Heart right ventricle (tissue), 16 donors: ENCODE data around the gene VIL1. TPM values are rescaled to one million over a fixed set of nuclear protein-coding genes. Genes with fewer than 3 reads are reported as not detected.

ENCODE experiments used
- ATAC-seq, 8 donors: fragments of 200-7000 bp; cut with Tn5 transposase; one replicate each; pipeline ENCODE4 v1.9.1; 2020; ENCODE audit warnings: mild to moderate bottlenecking in 8 of 8, moderate library complexity in 8 of 8, moderate number of reproducible peaks in 1 of 8
- DNase-seq, 2 donors: peaks; one replicate each; pipeline ENCODE4 v3.0.0-alpha.2; 2020
- H3K27ac ChIP-seq, 10 donors: fragments of 200-600 bp; sonication (generic) in 2 of 10; one replicate each; pipeline versions ENCODE4 v1.5.0 to v1.8.0; 2020 to 2022; ENCODE audit warnings: mild to moderate bottlenecking in 3 of 10
- H3K27me3 ChIP-seq, 7 donors: fragments of 200-600 bp; one replicate each; pipeline ENCODE4 v1.8.0; 2021 to 2022; ENCODE audit warnings: mild to moderate bottlenecking in 2 of 7
- H3K36me3 ChIP-seq, 9 donors: fragments of 200-600 bp; sonication (generic) in 1 of 9; one replicate each; pipeline versions ENCODE4 v1.5.0 to v1.8.0; 2020 to 2022; ENCODE audit warnings: mild to moderate bottlenecking in 2 of 9
- H3K4me1 ChIP-seq, 9 donors: fragments of 200-600 bp; sonication (generic) in 1 of 9; one replicate each; pipeline versions ENCODE4 v1.5.0 to v1.8.0; 2020 to 2022; ENCODE audit warnings: mild to moderate bottlenecking in 4 of 9
- H3K4me3 ChIP-seq, 10 donors: fragments of 200-600 bp; sonication (generic) in 2 of 10; one replicate each; pipeline versions ENCODE4 v1.5.0 to v1.8.0; 2020 to 2022; ENCODE audit warnings: mild to moderate bottlenecking in 7 of 10, moderate library complexity in 2 of 10
- H3K9me3 ChIP-seq, 11 donors: fragments of 200-600 bp in 10 of 11; sonication (generic) in 2 of 11; one replicate each; pipeline versions ENCODE4 v1.5.0 to v1.8.0; 2013 to 2022; ENCODE audit warnings: mild to moderate bottlenecking in 2 of 11, control low read depth in 1 of 11, moderate library complexity in 1 of 11
- CTCF ChIP-seq, 9 donors: fragments of 200-600 bp; sonication (generic) in 2 of 9; IDR thresholded peaks; one replicate each; pipeline versions ENCODE4 v1.5.0 to v1.8.0; 2021 to 2022; ENCODE audit warnings: antibody characterized with exemption in 9 of 9, mild to moderate bottlenecking in 5 of 9, moderate library complexity in 1 of 9
- WGBS, 2 donors: extraction: QIAGEN DNeasy Blood & Tissue Kit; methylation state at CpG; one replicate each; pipeline ENCODE4 v1.1.7; 2013; ENCODE audit warnings: inconsistent platforms in 1 of 2; 5-methylcytosine and 5-hydroxymethylcytosine counted together
- intact Hi-C, 10 donors: fragments of 100-400 bp; cut with DNase I; formaldehyde crosslinking; loops; one replicate each; pipeline versions ENCODE4 v1.11.1 to v1.14.2; 2022
- polyA plus RNA-seq, 2 donors: library from polyadenylated mRNA; stranded (reverse); fragments of 200-250 nt; gene quantifications; one replicate each; pipeline ENCODE4 v1.2.3, GENCODE V29; 2013
- total RNA-seq, 10 donors: library from RNA; stranded (reverse); fragmentation: NEBNext Ultra II Directional in 3 of 10; extraction: Animal tissue kit (Norgen Biotek cat#: 25700) in 3 of 10; gene quantifications; one replicate each; pipeline versions ENCODE4 v1.2.1 to v1.2.4, GENCODE V29; 2021 to 2023
- donor health status: Arrhythmogenic right ventricular cardiomyopathy.
- donor health status: ischemic (EF 13 %, LVEDD 7.1; RV severe dilation, severe dysfunction).
- donor health status: healthy with polysubstance abuse.
- donor health status: DM: no; HTN: yes; CAD: no.
- donor health status: DM: no; HTN: no; CAD: no.
- donor health status: ischemic (EF 25% LVEDD 6.9; RV normal size, moderate dysfunction).
- donor health status: ischemic (EF 25% LVEDD 5.7; RV mildly dilated, moderate dysfunction).
- donor health status: healthy.
- donor health status: DM: yes; HTN: yes; CAD: no.
- donor health status: Ischemic cardiomyopathy.
- donor health status: ischemic (EF 35%, LVEDD 5.7; RV mildly dilated, moderate dysfunction).
- donor health status: nonischemic (EF 11% LVEDD 7.7; RV severe dilation, severe dysfunction).
- donor health status: DM: yes; HTN: yes; CAD: no.
- donor health status: PGD.
- donor health status: ischemic (EF 29% LVEDD 5.4; RV normal size, mild dysfunction).
- donor health status: nonischemic (EF 23%, LVEDD 6.1; RV moderate dilation, normal function).

The VIL1 gene
- total and polyA plus RNA-seq, 12 donors = 0.06 TPM; not detected in 11

GRCh38 chr2:218374795-218375194 lies 44.1 kb upstream of the VIL1 start:
- DNase-seq = no peak

GRCh38 chr2:218375212-218375611 lies 43.7 kb upstream of the VIL1 start:
- intact Hi-C loops = no loop called here
- no peaks in the 10 kb centered on the region for H3K36me3 ChIP-seq
- H3K27me3 ChIP-seq = no peaks in the 10 kb centered on the region
- DNase-seq (no peak), ATAC-seq (no peak)
- peaks cover 0 to 25% (median 0%) of the 10 kb centered on the region in 9 donors for H3K4me1 ChIP-seq
- WGBS, 2 donors = 45 to 53% methylated on average over 2 of the region's 2 CpGs
- no peak for TF ChIP-seq CTCF (IDR thresholded peaks at IDR 0.05)
- no peak overlapping the region for H3K27ac ChIP-seq
- H3K9me3 ChIP-seq = no peaks in the 10 kb centered on the region
- H3K4me3 ChIP-seq = no peak overlapping the region

More at GRCh38 chr2:218374795-218375194, 44.1 kb upstream of the VIL1 start:
- H3K4me1 ChIP-seq = peaks cover 0 to 28% (median 0%) of the 10 kb centered on the region in 9 donors
- no peak for TF ChIP-seq CTCF (IDR thresholded peaks at IDR 0.05)
- H3K9me3 ChIP-seq = no peaks in the 10 kb centered on the region
- H3K27ac ChIP-seq = no peak overlapping the region
- no peak for ATAC-seq
- no peaks in the 10 kb centered on the region for H3K27me3 ChIP-seq
- WGBS, 2 donors = 90 to 96% methylated on average over 4 of the region's 4 CpGs
- H3K4me3 ChIP-seq = no peak overlapping the region
- H3K36me3 ChIP-seq = no peaks in the 10 kb centered on the region
- intact Hi-C loops = no loop called here

- no peaks in the 10 kb centered on the region for H3K4me1 ChIP-seq
- WGBS, 2 donors = 80 to 81% methylated on average over 5 of the region's 5 CpGs
- H3K4me3 ChIP-seq = no peak overlapping the region
- H3K27ac ChIP-seq = peak overlapping the region in 1 of 10 donors; percentile 75
- intact Hi-C loops = no loop called here
- no peak for TF ChIP-seq CTCF (IDR thresholded peaks at IDR 0.05)
- no peaks in the 10 kb centered on the region for H3K36me3 ChIP-seq
- ATAC-seq (peak in 1 of 8 donors; percentile 45), DNase-seq (no peak)
- no peaks in the 10 kb centered on the region for H3K27me3 ChIP-seq
- no peaks in the 10 kb centered on the region for H3K9me3 ChIP-seq
Measured at GRCh38 chr2:218378053-218378452, 40.9 kb upstream of the VIL1 start.

GRCh38 chr2:218381916-218382366 lies 37.0 kb upstream of the VIL1 start, which contains the start of gene SLC11A1:
Gene SLC11A1 (plus strand): TSS chr2:218382273. CDS start chr2:218382369, 96 bp downstream.
- ATAC-seq (peak; percentile 39 to 86 (median 70)), DNase-seq (peak; percentile 41 to 43)
- Histone ChIP-seq H3K4me3 (peak within 1 kb of the TSS in 1 of 10 donors; percentile 53), H3K27me3 (no peaks in the 10 kb centered on the region), H3K36me3 (peaks cover 0 to 11% (median 0%) of the 10 kb centered on the region in 9 donors), H3K9me3 (no peaks in the 10 kb centered on the region), H3K4me1 (peaks cover 0 to 22% (median 0%) of the 10 kb centered on the region in 9 donors), H3K27ac (peak within 1 kb of the TSS in 3 of 10 donors; percentile 51 to 94 (median 74))
- intact Hi-C loops = no loop called here
- TF ChIP-seq CTCF (IDR thresholded peaks at IDR 0.05) = no peak
- WGBS, 2 donors = 82 to 83% methylated on average over 13 of the region's 13 CpGs
